ENCODE results near the gene GPR68. TPM values are rescaled to one million over a fixed set of nuclear protein-coding genes. Genes with fewer than 3 reads are reported as not detected.

The GPR68 gene
- total RNA-seq, result 10 to 100 TPM in 2 of 3 donors, 1 to 10 TPM in 1; 7.6 to 24.0 (median 15.7) TPM
- total RNA-seq (2013), result 34.0 TPM

GRCh38 chr14:91244501-91244901 is at the start of gene GPR68:
Gene GPR68 (minus strand): TSS chr14:91244704. CDS start chr14:91235050, 9,654 bp downstream.
- H3K27me3 Mint-ChIP-seq (ENCODE audit: low read depth in 2 of 2), result no peaks in the 10 kb centered on the region
- ATAC-seq, result no peak
- TF ChIP-seq CTCF (IDR thresholded peaks at IDR 0.05), result no peak

GRCh38 chr14:91294153-91294552 is 49.6 kb upstream of the GPR68 start:
- Mint-ChIP-seq H3K9me3 (no peaks in the 10 kb centered on the region), H3K36me3 (peaks cover 7% of the 10 kb centered on the region), H3K27ac (peak overlapping the region; percentile 85 to 90), H3K4me1 (peaks cover 16 to 19% of the 10 kb centered on the region in 2 donors), H3K27me3 (ENCODE audit: low read depth in 2 of 2) (no peaks in the 10 kb centered on the region), H3K4me3 (no peak overlapping the region)
- no peak for TF ChIP-seq CTCF (IDR thresholded peaks at IDR 0.05)
- H3K4me3 ChIP-seq (ENCODE audit: low read length), result no peak overlapping the region
- H3K9me3 ChIP-seq (ENCODE audit: control insufficient read depth, insufficient read depth, low read length), result no peaks in the 10 kb centered on the region
- H3K27me3 ChIP-seq (ENCODE audit: control insufficient read depth, insufficient read depth, low read length), result no peaks in the 10 kb centered on the region
- DNase-seq (no peak), ATAC-seq (no peak)
- H3K36me3 ChIP-seq (ENCODE audit: control insufficient read depth, insufficient read depth, low read length), result peaks cover 94% of the 10 kb centered on the region
- peaks cover 12% of the 10 kb centered on the region for H3K4me1 ChIP-seq (ENCODE audit: control insufficient read depth, insufficient read depth, low read length)
- WGBS (ENCODE audit: insufficient coverage), result 97% methylated on average over 7 of the region's 7 CpGs
- H3K27ac ChIP-seq (ENCODE audit: low read length), result no peak overlapping the region
- intact Hi-C loops (cut with micrococcal nuclease), result no loop called here

More at GRCh38 chr14:91244501-91244901, at the start of gene GPR68:
- peak within 1 kb of the TSS; percentile 70 for H3K4me3 ChIP-seq (ENCODE audit: low read length)
- 18% methylated on average over 12 of the region's 12 CpGs for WGBS (ENCODE audit: insufficient coverage)
- H3K27ac ChIP-seq (ENCODE audit: low read length), result peak within 1 kb of the TSS; percentile 92
- H3K36me3 ChIP-seq (ENCODE audit: control insufficient read depth, insufficient read depth, low read length), result peaks cover 10% of the 10 kb centered on the region
- peaks cover 93% of the 10 kb centered on the region for H3K4me1 ChIP-seq (ENCODE audit: control insufficient read depth, insufficient read depth, low read length)
- Mint-ChIP-seq H3K27ac (peak within 1 kb of the TSS; percentile 86 to 90), H3K4me3 (peak within 1 kb of the TSS; percentile 88), H3K4me1 (peaks cover 75 to 77% of the 10 kb centered on the region in 2 donors), H3K9me3 (no peaks in the 10 kb centered on the region), H3K36me3 (no peaks in the 10 kb centered on the region)
- H3K27me3 ChIP-seq (ENCODE audit: control insufficient read depth, insufficient read depth, low read length), result no peaks in the 10 kb centered on the region
- intact Hi-C loops (cut with micrococcal nuclease), result loop anchor here (5.0 kb wide), 1 partner anchor 182 kb away; the partner anchor contains the start of gene RPS6KA5
- peak in 1 of 2 donors; percentile 68 for DNase-seq
- no peaks in the 10 kb centered on the region for H3K9me3 ChIP-seq (ENCODE audit: control insufficient read depth, insufficient read depth, low read length)

GRCh38 chr14:91293281-91293680 is 48.8 kb upstream of the GPR68 start:
- peaks cover 16 to 19% of the 10 kb centered on the region in 2 donors for H3K4me1 Mint-ChIP-seq
- Histone ChIP-seq H3K9me3 (ENCODE audit: control insufficient read depth, insufficient read depth, low read length) (no peaks in the 10 kb centered on the region), H3K27me3 (ENCODE audit: control insufficient read depth, insufficient read depth, low read length) (no peaks in the 10 kb centered on the region), H3K4me1 (ENCODE audit: control insufficient read depth, insufficient read depth, low read length) (peaks cover 12% of the 10 kb centered on the region), H3K4me3 (ENCODE audit: low read length) (no peak overlapping the region), H3K27ac (ENCODE audit: low read length) (peak overlapping the region; percentile 42), H3K36me3 (ENCODE audit: control insufficient read depth, insufficient read depth, low read length) (peaks cover 92% of the 10 kb centered on the region)
- DNase-seq, result no peak
- no peak for TF ChIP-seq CTCF (IDR thresholded peaks at IDR 0.05)
- no peaks in the 10 kb centered on the region for H3K27me3 Mint-ChIP-seq (ENCODE audit: low read depth in 2 of 2)
- ATAC-seq, result no peak
- 28% methylated on average over 12 of the region's 12 CpGs for WGBS (ENCODE audit: insufficient coverage)
- H3K9me3 Mint-ChIP-seq, result no peaks in the 10 kb centered on the region
- intact Hi-C loops (cut with micrococcal nuclease), result no loop called here
- H3K27ac Mint-ChIP-seq, result peak overlapping the region; percentile 85 to 90
- H3K4me3 Mint-ChIP-seq, result peak overlapping the region; percentile 40
- H3K36me3 Mint-ChIP-seq, result no peaks in the 10 kb centered on the region

- Histone ChIP-seq H3K36me3 (ENCODE audit: control insufficient read depth, insufficient read depth, low read length) (peaks cover 92% of the 10 kb centered on the region), H3K9me3 (ENCODE audit: control insufficient read depth, insufficient read depth, low read length) (no peaks in the 10 kb centered on the region), H3K4me3 (ENCODE audit: low read length) (no peak overlapping the region), H3K4me1 (ENCODE audit: control insufficient read depth, insufficient read depth, low read length) (peaks cover 12% of the 10 kb centered on the region), H3K27me3 (ENCODE audit: control insufficient read depth, insufficient read depth, low read length) (no peaks in the 10 kb centered on the region), H3K27ac (ENCODE audit: low read length) (no peak overlapping the region)
- intact Hi-C loops (cut with micrococcal nuclease), result no loop called here
- Mint-ChIP-seq H3K9me3 (no peaks in the 10 kb centered on the region), H3K27ac (peak overlapping the region; percentile 85 to 90), H3K27me3 (ENCODE audit: low read depth in 2 of 2) (no peaks in the 10 kb centered on the region), H3K4me1 (peaks cover 16 to 19% of the 10 kb centered on the region in 2 donors), H3K4me3 (no peak overlapping the region), H3K36me3 (no peaks in the 10 kb centered on the region)
- DNase-seq (peak in 1 of 2 donors; percentile 30), ATAC-seq (peak in 2 of 3 donors; percentile 36 to 52)
- 67% methylated on average over 15 of the region's 15 CpGs for WGBS (ENCODE audit: insufficient coverage)
- no peak for TF ChIP-seq CTCF (IDR thresholded peaks at IDR 0.05)
Measured at GRCh38 chr14:91292491-91292890, 48.0 kb upstream of the GPR68 start.
